Fibroblast of lung (primary cell): ENCODE measurements around the gene CSNK2B.

Experiments used
- CTCF ChIP-seq, 2 donors: IDR thresholded peaks in 1 of 2; conservative IDR thresholded peaks in 1 of 2; 1 replicate in 1 of 2; 2 replicates in 1 of 2; pipeline ENCODE4 v1.5.1; 2011 to 2012; ENCODE audit warnings: low read length in 2 of 2, control low read depth in 1 of 2, inconsistent platforms in 1 of 2, low read depth in 1 of 2, mild to moderate bottlenecking in 1 of 2
- EZH2 ChIP-seq: IDR thresholded peaks from 2 replicates; pipeline ENCODE4 v1.5.1; 2012; ENCODE audit warnings: low read length, control low read depth, mild to moderate bottlenecking; ENCODE audit errors: missing control alignments

GRCh38 chr6:31639449-31639861 is 26.4 kb upstream of the CSNK2B start:
- TF ChIP-seq EZH2 = no peak
- TF ChIP-seq CTCF (conservative IDR thresholded peaks at IDR 0.05 in 1 of 2, IDR thresholded peaks at IDR 0.05 in 1 of 2; ENCODE audit: low read depth in 1 of 2, low read length in 2 of 2) = no peak
